IPS DF 4.7 (cell line): Measurements from ENCODE around the gene PFKFB2.

ENCODE experiments used
- DNase-seq: peaks from one replicate; pipeline ENCODE4 v3.0.0-alpha.2; 2013; ENCODE audit warnings: low spot score; ENCODE audit errors: extremely low read depth

Gene PFKFB2

DNA sequence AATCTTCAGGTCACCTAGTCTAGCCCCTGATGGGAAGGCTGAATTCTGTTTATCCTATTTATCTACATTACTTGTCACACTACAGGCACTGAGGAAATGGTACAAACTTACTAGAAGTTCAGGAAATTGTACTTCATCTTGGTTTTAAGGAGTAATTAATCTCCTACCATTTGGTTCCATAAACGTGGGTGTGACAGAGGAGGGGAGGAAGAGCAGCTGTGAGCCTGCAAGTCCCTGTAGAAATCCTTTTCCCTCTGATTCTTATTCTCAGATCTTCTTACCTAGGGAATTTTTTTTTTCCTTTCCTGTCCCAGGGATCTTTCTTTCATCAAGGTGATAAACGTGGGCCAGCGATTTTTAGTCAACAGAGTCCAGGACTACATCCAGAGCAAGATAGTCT lies 14.1 kb downstream of the PFKFB2 start:
- no peak for DNase-seq

DNA sequence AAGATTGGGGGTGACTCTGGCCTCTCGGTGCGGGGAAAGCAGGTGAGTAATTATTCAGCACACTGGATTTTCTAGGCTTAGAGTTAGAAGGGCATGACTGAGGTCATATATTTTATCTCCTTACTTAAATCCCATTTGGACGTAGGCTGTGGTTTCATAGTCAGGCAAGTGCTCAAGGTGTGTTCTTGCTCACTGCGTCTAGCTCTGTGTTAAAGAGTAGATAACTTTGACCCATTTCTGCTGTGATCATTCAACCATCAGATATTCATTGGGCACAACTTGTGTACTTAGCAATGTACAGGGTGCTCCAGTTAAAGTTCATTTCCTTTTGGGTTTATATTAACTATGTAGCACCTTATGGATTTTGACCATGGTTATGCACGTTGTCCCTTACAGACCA lies 14.6 kb downstream of the PFKFB2 start:
- no peak for DNase-seq

DNA sequence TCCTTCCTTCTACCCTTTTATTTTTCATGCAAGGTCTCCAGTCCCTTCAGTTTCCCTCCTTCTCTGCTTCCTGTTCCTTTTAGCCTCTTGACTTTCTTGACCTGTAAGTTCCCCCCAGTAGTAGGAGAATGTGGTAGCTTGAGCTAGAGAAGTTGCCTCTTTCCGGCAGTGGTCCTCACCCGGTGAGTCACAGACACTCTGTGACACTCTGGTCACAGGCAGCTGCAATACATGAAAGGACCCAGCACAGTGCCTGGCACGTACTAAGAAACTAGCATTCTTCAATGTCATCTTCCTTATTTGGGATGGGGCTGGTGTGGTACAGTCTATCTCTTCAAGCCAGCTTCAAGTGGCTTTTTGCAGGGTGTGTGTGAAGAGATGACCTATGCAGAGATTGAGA lies 16.0 kb downstream of the PFKFB2 start:
- DNase-seq = no peak

DNA sequence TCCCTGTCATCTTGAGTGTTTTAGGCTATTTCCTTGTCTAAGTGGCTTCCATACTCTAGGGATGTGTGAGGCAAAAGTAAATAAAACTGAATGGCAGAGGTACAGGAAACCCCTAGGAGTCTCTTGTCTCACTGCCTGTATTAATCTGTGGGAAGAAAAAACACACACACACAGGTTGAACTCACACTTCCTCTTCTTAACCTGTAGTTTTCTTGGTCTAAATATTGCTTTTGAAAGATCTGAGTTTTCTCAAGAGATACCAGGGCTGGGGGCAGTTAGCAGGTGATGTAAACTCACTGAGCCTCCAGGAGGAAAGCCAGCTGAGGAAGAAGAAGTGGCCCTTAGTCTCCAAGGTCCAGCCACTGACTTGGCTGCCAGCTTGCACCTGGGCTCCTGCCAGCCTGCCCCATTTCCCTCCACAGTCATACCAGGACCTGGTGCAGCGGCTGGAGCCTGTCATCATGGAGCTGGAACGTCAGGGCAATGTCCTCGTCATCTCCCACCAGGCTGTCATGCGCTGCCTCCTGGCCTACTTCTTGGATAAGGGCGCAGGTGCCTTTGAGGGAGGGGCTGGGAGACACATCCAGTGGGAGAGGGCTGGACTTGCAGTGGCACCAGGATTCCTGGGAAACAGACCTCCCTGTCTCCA lies 16.9 kb downstream of the PFKFB2 start:
- DNase-seq = no peak

DNA sequence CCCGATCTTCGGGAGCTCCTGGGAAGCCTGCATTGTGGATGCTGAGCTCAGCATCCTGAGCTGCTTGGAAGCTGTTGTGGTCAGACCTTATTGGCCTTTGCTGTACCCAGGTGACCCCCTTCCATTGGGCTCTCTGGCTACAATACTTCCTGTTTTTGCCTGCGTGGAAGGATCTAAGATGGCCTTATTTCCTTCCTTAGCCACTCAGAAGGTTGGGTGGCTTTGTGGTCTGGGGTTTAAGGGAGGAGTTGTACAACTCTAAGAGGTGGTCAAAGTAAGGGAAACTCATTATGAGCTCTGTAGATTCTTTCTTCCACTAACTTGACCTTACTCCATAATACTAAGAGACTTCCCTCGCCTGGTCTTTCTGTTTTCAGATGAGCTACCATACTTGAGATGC lies 17.7 kb downstream of the PFKFB2 start:
- no peak for DNase-seq

DNA sequence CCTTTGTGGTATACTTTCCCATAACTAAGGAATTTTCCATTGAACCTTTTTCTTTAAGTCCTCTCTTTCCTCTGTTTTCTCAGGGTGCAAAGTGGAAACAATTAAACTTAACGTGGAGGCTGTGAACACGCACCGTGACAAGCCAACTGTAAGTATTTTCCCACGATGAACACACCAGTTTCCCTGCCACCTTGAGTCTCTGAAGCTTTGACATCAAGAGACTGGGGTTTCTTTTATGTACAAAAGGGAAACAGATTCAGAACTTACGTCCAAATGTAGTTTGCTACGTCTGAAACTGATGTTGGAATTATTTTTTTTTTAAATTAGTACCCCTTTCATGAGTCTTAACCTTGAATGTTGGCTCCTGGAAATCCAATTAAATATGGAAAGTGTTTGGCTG lies 18.4 kb downstream of the PFKFB2 start:
- DNase-seq = no peak

DNA sequence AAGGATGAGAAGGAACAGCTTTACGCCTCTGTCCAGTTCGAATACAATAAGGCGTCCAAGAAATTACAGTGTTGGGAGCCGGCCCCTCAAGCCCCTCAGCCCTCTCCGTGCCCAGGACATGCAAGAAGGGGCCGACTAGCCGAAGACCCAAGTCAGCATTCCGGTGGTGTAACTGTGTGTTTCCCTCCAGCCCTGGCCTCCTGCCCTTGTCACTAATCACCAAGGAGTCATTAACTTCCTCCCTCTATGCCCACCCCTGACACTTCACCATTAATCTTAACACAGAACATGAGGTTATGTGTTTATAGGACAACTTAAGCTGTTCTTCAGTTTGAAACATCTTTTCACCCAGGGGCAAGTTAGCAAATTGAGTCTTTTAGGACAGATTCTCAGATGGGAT lies 19.2 kb downstream of the PFKFB2 start:
- DNase-seq = no peak

DNA sequence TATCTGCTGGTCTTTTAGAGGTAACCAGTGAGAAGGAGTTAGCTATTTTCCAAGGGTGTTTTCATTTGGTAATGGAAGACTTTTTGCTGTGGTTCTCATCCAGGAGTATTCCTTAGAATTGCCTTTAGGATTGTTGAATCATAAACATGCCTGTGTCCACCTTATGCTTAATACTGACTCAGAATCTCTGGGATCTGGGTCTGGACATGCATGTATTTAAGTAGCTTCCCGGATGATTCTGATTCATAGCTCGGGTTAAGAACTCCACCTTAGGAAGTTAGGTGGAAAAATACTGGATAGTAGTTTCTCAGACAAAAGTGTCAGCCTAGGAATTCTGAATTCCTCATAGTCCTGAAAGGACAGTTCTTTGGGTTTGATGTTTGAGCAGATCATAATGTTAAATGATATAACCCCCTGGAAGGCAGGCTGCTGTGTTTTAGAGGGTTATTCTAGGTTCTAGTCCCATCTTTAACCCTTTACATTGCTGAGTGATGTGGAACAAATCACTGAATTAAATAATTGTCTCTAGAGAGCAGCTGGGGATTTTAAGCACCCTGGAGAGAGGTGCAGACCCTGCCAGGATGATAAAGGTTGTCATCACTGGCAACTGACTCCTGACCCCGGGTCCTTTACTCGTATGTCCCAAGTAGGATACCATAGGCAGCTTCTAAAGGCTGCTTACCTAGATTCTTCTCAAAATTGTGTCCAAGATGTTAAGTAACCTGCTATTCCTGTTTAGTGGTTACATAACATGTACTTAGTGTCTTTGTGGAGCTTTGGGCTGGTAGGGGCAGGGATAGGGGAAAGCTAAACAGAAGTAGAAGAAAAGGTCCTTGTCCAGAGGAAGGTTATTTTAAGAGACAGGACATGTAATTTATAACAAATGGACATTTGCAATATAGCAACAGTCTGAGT lies 21.1 kb downstream of the PFKFB2 start:
- DNase-seq = no peak

DNA sequence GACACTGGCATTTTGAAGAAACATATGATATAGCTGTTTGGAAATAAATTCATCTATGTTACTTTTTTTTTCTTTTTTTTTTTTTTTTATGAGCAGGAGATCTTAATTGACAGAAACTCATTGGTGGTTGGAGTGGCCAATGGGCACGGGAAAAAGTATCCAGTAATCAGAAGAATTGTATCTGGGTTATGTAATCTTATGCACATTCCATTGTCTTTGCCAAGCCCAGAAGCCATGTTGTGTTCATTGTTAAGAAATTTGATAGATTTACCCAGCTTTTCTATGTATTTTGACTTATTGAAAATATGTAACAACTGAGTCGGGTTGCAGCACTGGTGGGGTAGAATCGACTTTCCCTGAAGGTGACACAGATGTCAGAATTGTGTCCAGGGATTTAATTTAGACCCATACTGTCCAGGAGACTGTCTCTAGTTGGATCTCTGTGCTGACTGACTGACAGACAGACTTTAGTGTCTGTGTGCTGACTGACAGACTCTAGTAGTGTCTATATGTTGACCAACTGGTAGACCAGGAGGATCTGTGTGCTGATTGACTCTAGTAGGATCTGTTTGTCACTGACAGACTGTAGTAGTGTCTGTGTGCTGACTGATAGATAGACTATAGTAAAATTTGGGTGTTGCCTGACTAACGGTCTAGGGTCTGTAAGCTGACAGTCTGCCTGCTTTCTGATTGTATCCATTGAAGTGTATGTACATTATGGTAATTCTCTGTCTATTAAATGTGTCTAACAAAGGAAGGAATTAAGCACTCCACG lies 23.3 kb downstream of the PFKFB2 start:
- DNase-seq = no peak

DNA sequence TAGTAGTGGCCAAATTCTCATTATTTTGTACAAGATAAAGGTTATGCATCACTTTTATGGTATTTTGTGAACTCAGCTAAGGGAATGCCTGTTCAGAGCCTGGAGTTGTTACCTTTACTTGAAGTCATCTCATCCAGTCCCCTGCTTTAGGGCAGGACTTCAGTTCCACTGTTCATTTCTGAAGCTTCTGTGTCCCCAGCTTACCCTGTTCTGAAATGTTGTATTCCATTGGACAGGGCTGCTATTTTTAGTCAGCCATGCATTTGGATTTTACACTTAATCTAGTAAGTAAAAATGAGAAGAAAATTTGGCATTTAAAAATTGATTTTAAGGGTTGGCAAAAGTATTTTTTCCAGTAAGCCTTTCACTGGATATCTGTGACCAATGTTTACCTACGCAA lies 23.9 kb downstream of the PFKFB2 start:
- DNase-seq = no peak

DNA sequence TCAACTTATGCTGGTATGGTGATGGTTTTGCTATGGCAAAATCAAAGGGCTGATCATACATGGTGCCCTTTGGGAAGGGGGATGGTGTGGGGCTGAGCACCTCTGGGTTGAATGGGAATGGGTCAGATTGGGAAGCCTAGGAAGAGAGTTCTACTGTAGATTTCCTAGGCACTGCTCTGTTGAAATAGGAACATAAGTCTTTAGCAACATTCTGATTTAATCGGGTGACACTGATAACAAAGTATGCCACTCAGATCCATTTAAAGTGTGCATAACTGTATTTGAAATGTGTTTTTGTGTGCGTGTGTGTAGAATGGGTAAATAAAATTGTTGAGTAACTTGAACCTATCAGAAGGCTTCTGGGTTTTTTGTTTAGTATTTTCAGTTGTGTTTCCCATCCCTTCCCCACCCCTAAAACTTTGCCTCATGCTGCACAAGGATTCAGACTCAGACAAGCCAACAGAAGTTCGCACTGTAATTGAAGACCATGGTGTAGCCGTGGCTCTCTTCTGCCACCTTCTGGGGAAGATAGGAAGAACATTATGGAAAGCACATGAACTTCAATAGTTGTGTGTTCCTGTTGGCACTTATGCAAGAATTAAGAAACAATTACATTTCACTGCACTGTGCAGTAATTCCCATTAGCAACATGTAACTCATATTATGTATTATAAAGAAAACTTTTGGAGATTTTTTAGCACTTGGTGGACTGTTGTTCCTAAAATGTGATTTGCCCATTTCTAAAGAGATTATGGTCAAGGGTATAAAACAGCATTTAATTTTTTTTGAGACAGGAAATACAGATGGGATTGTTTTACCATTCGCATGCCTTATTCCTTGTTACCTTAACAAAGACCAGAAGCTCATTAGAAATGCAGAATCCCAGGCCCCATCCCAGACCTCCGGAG lies 24.6 kb downstream of the PFKFB2 start:
- DNase-seq = no peak

DNA sequence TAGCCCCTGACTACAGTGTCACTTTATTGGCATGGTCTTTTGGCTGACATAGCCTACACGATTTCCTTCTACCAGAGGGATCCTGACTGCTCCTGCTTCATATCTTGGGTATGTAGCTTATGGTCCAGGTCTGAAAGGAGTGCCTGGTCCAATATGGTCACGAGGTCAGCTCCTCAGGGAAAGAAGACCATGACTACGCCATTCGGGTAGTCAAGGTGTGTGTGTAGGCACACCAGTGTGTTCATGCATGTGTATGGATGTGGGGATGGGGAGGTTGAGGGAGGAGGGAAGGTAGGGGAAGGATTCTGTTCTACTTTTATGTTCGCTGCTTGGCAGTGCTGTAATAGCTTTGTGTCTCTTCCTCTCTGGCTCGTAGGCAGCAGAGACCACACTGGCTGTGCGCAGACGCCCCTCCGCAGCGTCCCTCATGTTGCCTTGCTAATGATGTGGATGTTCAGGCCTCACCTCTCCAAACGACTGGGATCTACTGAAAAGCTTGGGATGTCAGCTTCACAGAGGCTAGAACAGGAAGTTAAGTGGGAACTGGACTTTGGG lies 25.6 kb downstream of the PFKFB2 start:
- no peak for DNase-seq

DNA sequence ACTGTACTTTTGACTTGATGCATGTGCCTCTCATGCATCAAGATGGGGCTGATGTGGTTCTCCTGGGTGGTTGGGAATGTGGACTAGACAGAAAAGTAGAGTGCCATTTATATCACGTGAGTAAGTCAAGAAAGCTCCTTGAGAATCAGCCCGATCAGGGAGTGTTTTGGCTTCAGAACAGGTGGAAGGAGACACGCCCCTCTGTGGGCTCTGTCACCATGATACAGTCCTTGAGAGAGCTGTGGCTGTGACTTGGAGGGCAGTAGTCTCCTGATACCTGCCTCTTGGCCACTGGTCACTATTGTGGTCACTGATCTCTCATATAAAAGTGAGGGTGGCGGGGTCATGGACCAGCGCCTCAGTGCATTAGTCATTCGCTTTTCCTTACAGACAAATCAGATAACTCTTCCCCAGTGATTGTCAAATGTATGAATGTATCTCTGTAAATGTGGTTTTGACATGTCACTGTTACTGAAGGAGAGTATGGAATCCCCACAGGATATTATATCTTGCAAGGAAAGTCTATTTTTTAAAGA lies 26.7 kb downstream of the PFKFB2 start:
- DNase-seq = no peak

DNA sequence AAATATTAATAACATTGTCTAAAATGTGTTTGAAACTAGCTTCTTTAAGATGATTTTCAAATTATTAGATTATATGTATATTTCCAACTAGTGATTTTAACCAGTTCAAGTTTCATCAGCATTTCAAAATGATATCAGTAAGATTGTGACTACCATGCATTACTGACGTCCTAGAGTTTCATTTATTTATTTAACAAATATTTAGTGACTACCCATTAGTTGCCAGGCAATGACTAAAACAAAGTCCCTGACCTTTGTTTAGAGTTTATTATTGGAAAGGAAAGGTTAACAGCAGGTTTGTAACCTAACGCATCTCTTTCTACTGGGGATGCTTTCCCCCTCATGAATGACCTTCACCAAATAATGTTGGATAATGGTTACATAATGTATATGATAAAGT lies 28.0 kb downstream of the PFKFB2 start:
- DNase-seq = no peak

DNA sequence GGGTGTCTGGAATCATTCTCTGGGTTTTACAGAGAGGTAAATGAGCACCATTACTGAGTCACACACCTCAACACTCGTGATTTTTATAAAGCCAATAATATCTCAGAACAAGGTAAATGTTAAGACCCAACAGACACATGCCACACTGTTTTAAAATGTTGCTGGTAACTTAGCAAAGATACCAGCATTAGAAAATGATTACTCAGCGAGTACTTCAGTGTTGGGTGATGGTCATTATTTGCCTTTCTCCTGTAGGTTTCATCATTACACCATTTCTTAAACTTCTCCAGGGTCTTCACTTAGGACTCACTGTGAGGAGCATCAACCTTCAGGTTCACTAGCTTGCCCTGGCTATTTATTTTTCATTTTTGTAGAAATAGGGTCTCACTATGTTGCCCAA lies 28.7 kb downstream of the PFKFB2 start:
- DNase-seq = no peak

DNA sequence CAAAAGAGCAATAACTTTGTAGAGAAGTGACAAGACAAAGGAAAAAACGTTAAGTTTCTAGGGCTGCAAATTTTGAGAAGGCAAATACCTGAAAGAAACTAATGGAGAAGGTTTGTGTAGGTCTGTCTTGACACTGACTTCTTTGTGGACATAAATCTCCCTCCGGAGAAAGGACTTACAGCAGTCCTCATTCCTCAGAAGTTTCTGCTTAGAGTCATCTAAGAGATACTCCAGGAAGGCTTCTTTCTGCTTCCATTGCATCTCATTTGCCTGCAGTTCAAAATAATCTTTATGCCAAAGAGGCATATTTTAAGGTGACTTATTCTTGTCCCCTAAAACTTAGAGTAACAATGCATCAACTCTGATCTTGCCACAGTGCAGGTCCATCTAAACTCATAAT lies 31.2 kb downstream of the PFKFB2 start:
- DNase-seq = no peak

DNA sequence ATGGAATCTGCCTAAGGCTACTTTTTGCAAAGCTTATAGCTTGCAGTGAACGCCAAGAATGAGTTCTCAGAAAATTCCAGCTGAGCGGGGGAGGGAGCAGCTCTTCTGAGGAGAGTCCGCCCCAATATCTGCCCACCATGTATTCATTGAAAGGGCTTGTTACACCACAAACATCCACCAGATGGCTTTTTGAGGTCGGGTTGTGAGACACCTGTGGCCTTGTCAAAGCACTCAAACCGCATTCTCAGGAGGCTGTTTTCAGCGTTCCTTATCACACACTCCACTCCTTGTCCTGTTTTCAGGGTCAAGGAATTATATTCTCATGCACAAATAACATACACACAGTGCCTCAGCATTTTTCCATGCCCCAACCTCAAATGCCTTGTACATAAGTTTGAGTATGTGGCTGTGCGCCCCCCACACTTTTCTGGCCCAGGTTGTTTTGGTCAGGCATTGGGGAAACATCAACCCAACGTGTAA lies 31.7 kb downstream of the PFKFB2 start:
- DNase-seq = peak; percentile 80

DNA sequence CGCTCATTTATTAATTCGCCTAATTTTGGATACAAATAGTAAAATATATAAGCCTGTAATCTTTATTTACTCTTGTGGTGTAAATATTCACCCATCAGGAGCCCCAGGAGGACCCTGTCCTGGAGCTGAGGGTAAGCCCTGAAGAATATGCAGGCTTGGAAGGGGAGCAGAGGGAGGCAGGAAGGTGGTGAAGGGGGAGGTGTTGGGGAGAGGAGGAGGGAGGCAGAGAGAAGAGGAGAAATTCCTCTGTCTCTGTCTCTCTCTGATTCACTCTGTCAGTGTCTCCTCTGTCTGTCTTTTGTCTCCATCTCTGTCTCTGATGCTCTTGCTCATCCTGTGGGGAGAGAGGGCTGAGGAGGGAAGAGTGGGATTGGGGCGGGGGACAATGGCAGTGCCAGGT lies 32.8 kb downstream of the PFKFB2 start:
- DNase-seq = no peak

DNA sequence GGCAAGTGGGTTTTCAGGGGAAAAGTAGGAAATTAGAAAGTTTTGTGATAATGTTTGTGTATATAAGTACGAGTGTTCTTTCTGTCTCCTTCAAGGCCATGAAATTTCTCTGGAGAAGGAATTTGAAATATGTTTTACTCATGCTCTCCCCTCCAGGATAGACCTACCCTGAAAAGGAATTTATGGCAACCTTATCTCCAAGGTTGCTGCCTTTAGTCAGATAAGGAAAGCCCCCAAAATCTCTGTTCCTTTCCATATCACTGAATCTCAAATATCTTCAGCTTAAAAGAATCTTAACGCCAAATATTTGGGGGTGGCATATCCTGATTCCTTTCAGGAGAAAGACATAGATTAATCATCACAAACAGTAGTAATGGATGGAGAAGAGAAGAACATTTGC lies 35.1 kb downstream of the PFKFB2 start:
- DNase-seq = no peak
